Measurements from ENCODE around the gene NSD1. TPM values are rescaled to one million over a fixed set of nuclear protein-coding genes. Genes with fewer than 3 reads are reported as not detected.
"Not testable (repeated sequence)": the region's sequence is repeated elsewhere in the genome, so short reads cannot be mapped to it uniquely, and the experiment has no call there.

Gene NSD1
- total RNA-seq, 1 donor from 2014 or later: 111 TPM

GRCh38 chr5:177142778-177143177, 9.2 kb downstream of the NSD1 start:
- peaks cover 1% of the 10 kb centered on the region for H3K27me3 Mint-ChIP-seq (ENCODE audit: unreplicated experiment)
- peaks cover 5% of the 10 kb centered on the region for H3K4me1 Mint-ChIP-seq (ENCODE audit: unreplicated experiment)
- no peaks in the 10 kb centered on the region for H3K9me3 Mint-ChIP-seq (ENCODE audit: unreplicated experiment)
- TF ChIP-seq, protein P1, sequence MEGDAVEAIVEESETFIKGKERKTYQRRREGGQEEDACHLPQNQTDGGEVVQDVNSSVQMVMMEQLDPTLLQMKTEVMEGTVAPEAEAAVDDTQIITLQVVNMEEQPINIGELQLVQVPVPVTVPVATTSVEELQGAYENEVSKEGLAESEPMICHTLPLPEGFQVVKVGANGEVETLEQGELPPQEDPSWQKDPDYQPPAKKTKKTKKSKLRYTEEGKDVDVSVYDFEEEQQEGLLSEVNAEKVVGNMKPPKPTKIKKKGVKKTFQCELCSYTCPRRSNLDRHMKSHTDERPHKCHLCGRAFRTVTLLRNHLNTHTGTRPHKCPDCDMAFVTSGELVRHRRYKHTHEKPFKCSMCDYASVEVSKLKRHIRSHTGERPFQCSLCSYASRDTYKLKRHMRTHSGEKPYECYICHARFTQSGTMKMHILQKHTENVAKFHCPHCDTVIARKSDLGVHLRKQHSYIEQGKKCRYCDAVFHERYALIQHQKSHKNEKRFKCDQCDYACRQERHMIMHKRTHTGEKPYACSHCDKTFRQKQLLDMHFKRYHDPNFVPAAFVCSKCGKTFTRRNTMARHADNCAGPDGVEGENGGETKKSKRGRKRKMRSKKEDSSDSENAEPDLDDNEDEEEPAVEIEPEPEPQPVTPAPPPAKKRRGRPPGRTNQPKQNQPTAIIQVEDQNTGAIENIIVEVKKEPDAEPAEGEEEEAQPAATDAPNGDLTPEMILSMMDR (IDR thresholded peaks at IDR 0.05; ENCODE audit: unreplicated experiment): no peak
- peak overlapping the region; percentile 27 for H3K27ac Mint-ChIP-seq (ENCODE audit: unreplicated experiment)
- H3K36me3 Mint-ChIP-seq (ENCODE audit: low read depth, unreplicated experiment): peaks cover 30% of the 10 kb centered on the region
- DNase-seq (ENCODE audit: low spot score): no peak
- no peak overlapping the region for H3K4me3 Mint-ChIP-seq (ENCODE audit: unreplicated experiment)

- peaks cover 16% of the 10 kb centered on the region for H3K36me3 Mint-ChIP-seq (ENCODE audit: low read depth, unreplicated experiment)
- DNase-seq (ENCODE audit: low spot score): no peak
Measured at GRCh38 chr5:177146891-177147638, 13.5 kb downstream of the NSD1 start.

DNA sequence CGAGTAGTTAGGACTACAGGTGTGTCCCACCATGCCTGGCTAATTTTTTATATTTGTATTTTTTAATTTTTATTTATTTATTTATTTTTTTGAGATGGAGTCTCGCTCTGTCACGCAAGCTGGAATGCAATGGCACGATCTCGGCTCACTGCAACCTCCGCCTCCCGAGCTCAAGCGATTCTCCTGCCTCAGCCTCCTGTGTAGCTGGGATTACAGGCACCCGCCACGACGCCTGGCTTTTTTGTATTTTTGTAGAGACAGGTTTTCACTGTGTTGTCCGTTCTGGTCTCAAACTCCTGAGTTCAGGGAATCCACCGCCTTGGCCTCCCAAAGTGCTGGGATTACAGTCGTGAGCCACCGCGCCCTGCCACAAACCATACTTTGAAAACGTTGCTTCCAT, 16.5 kb downstream of the NSD1 start:
- H3K36me3 Mint-ChIP-seq (ENCODE audit: low read depth, unreplicated experiment); H3K27me3 Mint-ChIP-seq (ENCODE audit: unreplicated experiment); H3K4me3 Mint-ChIP-seq (ENCODE audit: unreplicated experiment): not testable (repeated sequence)

More at GRCh38 chr5:177146891-177147638, 13.5 kb downstream of the NSD1 start:
- no peaks in the 10 kb centered on the region for H3K9me3 Mint-ChIP-seq (ENCODE audit: unreplicated experiment)
- no peaks in the 10 kb centered on the region for H3K4me1 Mint-ChIP-seq (ENCODE audit: unreplicated experiment)
- no peaks in the 10 kb centered on the region for H3K27me3 Mint-ChIP-seq (ENCODE audit: unreplicated experiment)
- TF ChIP-seq, protein P1 (IDR thresholded peaks at IDR 0.05; ENCODE audit: unreplicated experiment): no peak
- no peak overlapping the region for H3K4me3 Mint-ChIP-seq (ENCODE audit: unreplicated experiment)
- H3K27ac Mint-ChIP-seq (ENCODE audit: unreplicated experiment): no peak overlapping the region

GRCh38 chr5:177154003-177154643, 20.6 kb downstream of the NSD1 start:
- no peaks in the 10 kb centered on the region for H3K36me3 Mint-ChIP-seq (ENCODE audit: low read depth, unreplicated experiment)
- peak overlapping the region; percentile 49 for H3K27ac Mint-ChIP-seq (ENCODE audit: unreplicated experiment)
- H3K27me3 Mint-ChIP-seq (ENCODE audit: unreplicated experiment): no peaks in the 10 kb centered on the region
- TF ChIP-seq, protein P1 (IDR thresholded peaks at IDR 0.05; ENCODE audit: unreplicated experiment): no peak
- no peak for DNase-seq (ENCODE audit: low spot score)
- H3K4me3 Mint-ChIP-seq (ENCODE audit: unreplicated experiment): no peak overlapping the region
- H3K9me3 Mint-ChIP-seq (ENCODE audit: unreplicated experiment): no peaks in the 10 kb centered on the region
- no peaks in the 10 kb centered on the region for H3K4me1 Mint-ChIP-seq (ENCODE audit: unreplicated experiment)

More for the DNA sequence above, 16.5 kb downstream of the NSD1 start:
- H3K27ac Mint-ChIP-seq (ENCODE audit: unreplicated experiment); H3K9me3 Mint-ChIP-seq (ENCODE audit: unreplicated experiment); H3K4me1 Mint-ChIP-seq (ENCODE audit: unreplicated experiment); DNase-seq (ENCODE audit: low spot score): not testable (repeated sequence)

GRCh38 chr5:177162379-177162778, 28.8 kb downstream of the NSD1 start:
- Mint-ChIP-seq H3K4me3 (ENCODE audit: unreplicated experiment) (no peak overlapping the region), H3K27me3 (ENCODE audit: unreplicated experiment) (peaks cover 3% of the 10 kb centered on the region), H3K27ac (ENCODE audit: unreplicated experiment) (no peak overlapping the region), H3K4me1 (ENCODE audit: unreplicated experiment) (no peaks in the 10 kb centered on the region), H3K36me3 (ENCODE audit: low read depth, unreplicated experiment) (peaks cover 4% of the 10 kb centered on the region), H3K9me3 (ENCODE audit: unreplicated experiment) (no peaks in the 10 kb centered on the region)
- TF ChIP-seq, protein P1 (IDR thresholded peaks at IDR 0.05; ENCODE audit: unreplicated experiment): no peak
- DNase-seq (ENCODE audit: low spot score): no peak

All from endothelial cell (in vitro differentiated cells).